ENCODE data around the gene TIMM23. TPM values are rescaled to one million over a fixed set of nuclear protein-coding genes. Genes with fewer than 3 reads are reported as not detected.
"Not testable (repeated sequence)": the region's sequence is repeated elsewhere in the genome, so short reads cannot be mapped to it uniquely, and the experiment has no call there.

Gene TIMM23
- total RNA-seq, 1 experiment from 2014 or later: 125 TPM

- H3K36me3 ChIP-seq (ENCODE audit: insufficient read depth, low read length, poor library complexity, severe bottlenecking); DNase-seq (ENCODE audit: low spot score); H3K9me3 ChIP-seq (ENCODE audit: low read depth, low read length, poor library complexity, severe bottlenecking); POLR2A ChIA-PET (ENCODE audit: low non-redundant PET); H3K4me1 ChIP-seq (ENCODE audit: insufficient read depth, low read length, poor library complexity, severe bottlenecking); CTCF ChIA-PET; H3K27me3 ChIP-seq (replicated peaks; ENCODE audit: insufficient read depth, low read depth, low read length, poor library complexity); intact Hi-C loops (cut with micrococcal nuclease; ENCODE audit: unreplicated experiment): not testable (repeated sequence)
- H3K4me3 ChIP-seq (ENCODE audit: low read depth, low read length, poor library complexity, severe bottlenecking): peak overlapping the region; percentile 73
- peak overlapping the region; percentile 82 for H3K27ac ChIP-seq (ENCODE audit: low read depth, low read length, poor library complexity, severe bottlenecking)
- TSS peak; percentile 64 for BruUV-seq (replicated peaks)
These were observed 502 bp downstream of the TIMM23 start for GRCh38 chr10:45972813-45973169.

- CTCF ChIA-PET; H3K9me3 ChIP-seq (ENCODE audit: low read depth, low read length, poor library complexity, severe bottlenecking); DNase-seq (ENCODE audit: low spot score); H3K4me3 ChIP-seq (ENCODE audit: low read depth, low read length, poor library complexity, severe bottlenecking); H3K27me3 ChIP-seq (replicated peaks; ENCODE audit: insufficient read depth, low read depth, low read length, poor library complexity); intact Hi-C loops (cut with micrococcal nuclease; ENCODE audit: unreplicated experiment); H3K27ac ChIP-seq (ENCODE audit: low read depth, low read length, poor library complexity, severe bottlenecking); BruUV-seq (replicated peaks); POLR2A ChIA-PET (ENCODE audit: low non-redundant PET); H3K36me3 ChIP-seq (ENCODE audit: insufficient read depth, low read length, poor library complexity, severe bottlenecking); H3K4me1 ChIP-seq (ENCODE audit: insufficient read depth, low read length, poor library complexity, severe bottlenecking): not testable (repeated sequence)
These were observed 1.8 kb downstream of the TIMM23 start for GRCh38 chr10:45974041-45974440.

GRCh38 chr10:45978554-45978953 lies 6.3 kb downstream of the TIMM23 start:
- BruUV-seq (replicated peaks); POLR2A ChIA-PET (ENCODE audit: low non-redundant PET); H3K27ac ChIP-seq (ENCODE audit: low read depth, low read length, poor library complexity, severe bottlenecking); H3K36me3 ChIP-seq (ENCODE audit: insufficient read depth, low read length, poor library complexity, severe bottlenecking); H3K4me1 ChIP-seq (ENCODE audit: insufficient read depth, low read length, poor library complexity, severe bottlenecking); CTCF ChIA-PET; H3K4me3 ChIP-seq (ENCODE audit: low read depth, low read length, poor library complexity, severe bottlenecking); H3K27me3 ChIP-seq (replicated peaks; ENCODE audit: insufficient read depth, low read depth, low read length, poor library complexity); DNase-seq (ENCODE audit: low spot score); H3K9me3 ChIP-seq (ENCODE audit: low read depth, low read length, poor library complexity, severe bottlenecking); intact Hi-C loops (cut with micrococcal nuclease; ENCODE audit: unreplicated experiment): not testable (repeated sequence)

GRCh38 chr10:45981367-45981766 lies 9.1 kb downstream of the TIMM23 start:
- H3K4me3 ChIP-seq (ENCODE audit: low read depth, low read length, poor library complexity, severe bottlenecking); intact Hi-C loops (cut with micrococcal nuclease; ENCODE audit: unreplicated experiment); H3K27me3 ChIP-seq (replicated peaks; ENCODE audit: insufficient read depth, low read depth, low read length, poor library complexity); H3K4me1 ChIP-seq (ENCODE audit: insufficient read depth, low read length, poor library complexity, severe bottlenecking); DNase-seq (ENCODE audit: low spot score); H3K27ac ChIP-seq (ENCODE audit: low read depth, low read length, poor library complexity, severe bottlenecking); CTCF ChIA-PET; H3K9me3 ChIP-seq (ENCODE audit: low read depth, low read length, poor library complexity, severe bottlenecking); POLR2A ChIA-PET (ENCODE audit: low non-redundant PET); BruUV-seq (replicated peaks): not testable (repeated sequence)
- peaks cover 11% of the 10 kb centered on the region for H3K36me3 ChIP-seq (ENCODE audit: insufficient read depth, low read length, poor library complexity, severe bottlenecking)

GRCh38 chr10:45983538-45984186 lies 11.4 kb downstream of the TIMM23 start:
- H3K4me1 ChIP-seq (ENCODE audit: insufficient read depth, low read length, poor library complexity, severe bottlenecking); POLR2A ChIA-PET (ENCODE audit: low non-redundant PET); H3K27ac ChIP-seq (ENCODE audit: low read depth, low read length, poor library complexity, severe bottlenecking); BruUV-seq (replicated peaks); H3K27me3 ChIP-seq (replicated peaks; ENCODE audit: insufficient read depth, low read depth, low read length, poor library complexity); H3K9me3 ChIP-seq (ENCODE audit: low read depth, low read length, poor library complexity, severe bottlenecking); intact Hi-C loops (cut with micrococcal nuclease; ENCODE audit: unreplicated experiment); CTCF ChIA-PET; H3K4me3 ChIP-seq (ENCODE audit: low read depth, low read length, poor library complexity, severe bottlenecking): not testable (repeated sequence)
- DNase-seq (ENCODE audit: low spot score): peak; percentile 51
- TF ChIP-seq CTCF (conservative IDR thresholded peaks at IDR 0.05; ENCODE audit: low read depth, low read length): peak; percentile 35; the same call in 1 of the 2 replicates
- H3K36me3 ChIP-seq (ENCODE audit: insufficient read depth, low read length, poor library complexity, severe bottlenecking): peaks cover 11% of the 10 kb centered on the region

GRCh38 chr10:45984473-45984872 lies 12.2 kb downstream of the TIMM23 start:
- H3K27ac ChIP-seq (ENCODE audit: low read depth, low read length, poor library complexity, severe bottlenecking); POLR2A ChIA-PET (ENCODE audit: low non-redundant PET); intact Hi-C loops (cut with micrococcal nuclease; ENCODE audit: unreplicated experiment); H3K4me3 ChIP-seq (ENCODE audit: low read depth, low read length, poor library complexity, severe bottlenecking); H3K27me3 ChIP-seq (replicated peaks; ENCODE audit: insufficient read depth, low read depth, low read length, poor library complexity); BruUV-seq (replicated peaks); DNase-seq (ENCODE audit: low spot score); H3K4me1 ChIP-seq (ENCODE audit: insufficient read depth, low read length, poor library complexity, severe bottlenecking); H3K9me3 ChIP-seq (ENCODE audit: low read depth, low read length, poor library complexity, severe bottlenecking); CTCF ChIA-PET: not testable (repeated sequence)
- H3K36me3 ChIP-seq (ENCODE audit: insufficient read depth, low read length, poor library complexity, severe bottlenecking): peaks cover 11% of the 10 kb centered on the region

GRCh38 chr10:45985590-45985989 lies 13.3 kb downstream of the TIMM23 start:
- intact Hi-C loops (cut with micrococcal nuclease; ENCODE audit: unreplicated experiment); POLR2A ChIA-PET (ENCODE audit: low non-redundant PET); H3K27ac ChIP-seq (ENCODE audit: low read depth, low read length, poor library complexity, severe bottlenecking); H3K4me1 ChIP-seq (ENCODE audit: insufficient read depth, low read length, poor library complexity, severe bottlenecking); DNase-seq (ENCODE audit: low spot score); H3K9me3 ChIP-seq (ENCODE audit: low read depth, low read length, poor library complexity, severe bottlenecking); H3K4me3 ChIP-seq (ENCODE audit: low read depth, low read length, poor library complexity, severe bottlenecking); H3K27me3 ChIP-seq (replicated peaks; ENCODE audit: insufficient read depth, low read depth, low read length, poor library complexity); BruUV-seq (replicated peaks); CTCF ChIA-PET: not testable (repeated sequence)
- peaks cover 11% of the 10 kb centered on the region for H3K36me3 ChIP-seq (ENCODE audit: insufficient read depth, low read length, poor library complexity, severe bottlenecking)

Measured in A673 (cell line).